GM12801 (cell line): Measurements from ENCODE around the gene BCAS3.

Experiments used
- TF ChIP-seq, protein P1 (sequence below): IDR thresholded peaks from one replicate; pipeline ENCODE4 v1.5.1; 2011; ENCODE audit warnings: control low read depth; ENCODE audit not compliant: insufficient read length; ENCODE audit errors: extremely low read depth

The BCAS3 gene

DNA sequence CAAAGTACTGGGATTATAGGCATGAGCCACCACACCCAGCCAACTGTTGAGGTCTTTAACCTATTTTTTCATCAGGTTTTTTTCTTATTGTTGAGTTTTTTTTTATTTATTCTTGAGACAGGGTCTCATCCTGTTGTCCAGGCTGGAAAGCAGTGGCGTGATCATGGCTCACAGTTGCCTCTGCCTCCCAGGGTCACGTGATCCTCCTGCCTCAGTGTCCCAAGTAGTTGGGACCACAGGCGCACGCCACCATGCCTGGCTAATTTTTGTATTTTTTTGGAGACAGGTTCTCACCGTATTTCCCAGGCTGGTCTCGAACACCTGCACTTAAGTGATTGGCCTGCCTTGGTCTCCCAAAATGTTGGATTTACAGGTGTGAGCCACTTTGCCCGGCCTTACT is 95.9 kb downstream of the BCAS3 start:
- TF ChIP-seq, protein P1, sequence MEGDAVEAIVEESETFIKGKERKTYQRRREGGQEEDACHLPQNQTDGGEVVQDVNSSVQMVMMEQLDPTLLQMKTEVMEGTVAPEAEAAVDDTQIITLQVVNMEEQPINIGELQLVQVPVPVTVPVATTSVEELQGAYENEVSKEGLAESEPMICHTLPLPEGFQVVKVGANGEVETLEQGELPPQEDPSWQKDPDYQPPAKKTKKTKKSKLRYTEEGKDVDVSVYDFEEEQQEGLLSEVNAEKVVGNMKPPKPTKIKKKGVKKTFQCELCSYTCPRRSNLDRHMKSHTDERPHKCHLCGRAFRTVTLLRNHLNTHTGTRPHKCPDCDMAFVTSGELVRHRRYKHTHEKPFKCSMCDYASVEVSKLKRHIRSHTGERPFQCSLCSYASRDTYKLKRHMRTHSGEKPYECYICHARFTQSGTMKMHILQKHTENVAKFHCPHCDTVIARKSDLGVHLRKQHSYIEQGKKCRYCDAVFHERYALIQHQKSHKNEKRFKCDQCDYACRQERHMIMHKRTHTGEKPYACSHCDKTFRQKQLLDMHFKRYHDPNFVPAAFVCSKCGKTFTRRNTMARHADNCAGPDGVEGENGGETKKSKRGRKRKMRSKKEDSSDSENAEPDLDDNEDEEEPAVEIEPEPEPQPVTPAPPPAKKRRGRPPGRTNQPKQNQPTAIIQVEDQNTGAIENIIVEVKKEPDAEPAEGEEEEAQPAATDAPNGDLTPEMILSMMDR, result no peak

DNA sequence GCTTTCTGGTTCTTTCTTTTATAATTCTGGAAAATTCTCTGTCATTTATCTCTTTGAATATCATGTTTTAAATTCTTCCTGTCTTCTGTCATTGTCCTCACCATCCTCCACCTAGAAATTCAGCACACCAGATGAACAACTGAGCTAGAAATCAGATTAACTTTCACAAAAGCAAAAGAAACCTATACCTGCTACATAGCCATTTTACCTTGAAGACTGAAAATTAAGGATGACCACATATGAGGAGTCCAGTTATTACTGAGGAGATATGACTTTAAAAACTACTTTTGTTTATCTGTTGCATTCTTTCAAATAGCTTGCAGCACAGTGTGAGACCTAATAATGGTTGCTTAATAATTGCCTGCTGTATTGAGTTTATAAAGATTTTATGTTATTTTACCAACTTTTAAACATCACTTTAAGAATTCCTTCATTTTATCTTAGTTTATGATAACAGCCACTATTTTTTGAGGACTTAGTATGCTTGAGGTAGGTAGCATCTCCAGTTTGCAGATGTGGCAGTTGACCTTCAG is 104.3 kb downstream of the BCAS3 start:
- TF ChIP-seq, protein P1, result no peak

DNA sequence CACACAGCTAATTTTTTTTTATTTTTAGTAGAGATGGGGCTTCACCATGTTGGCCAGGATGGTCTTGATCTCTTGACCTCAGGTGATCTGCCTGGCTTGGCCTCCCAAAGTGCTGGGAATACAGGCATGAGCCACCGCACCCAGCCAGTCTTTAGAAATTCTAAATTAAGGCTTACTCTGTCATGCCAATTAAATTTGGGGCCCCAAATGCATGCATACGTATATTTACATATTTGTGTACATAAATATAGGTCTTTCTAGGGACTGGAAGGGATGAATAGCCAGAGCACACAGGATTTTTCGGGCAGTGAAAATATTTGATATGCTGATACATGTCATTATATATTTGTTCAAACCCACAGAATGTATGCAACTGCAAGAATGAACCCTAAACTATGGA is 105.1 kb downstream of the BCAS3 start:
- TF ChIP-seq, protein P1, result no peak

DNA sequence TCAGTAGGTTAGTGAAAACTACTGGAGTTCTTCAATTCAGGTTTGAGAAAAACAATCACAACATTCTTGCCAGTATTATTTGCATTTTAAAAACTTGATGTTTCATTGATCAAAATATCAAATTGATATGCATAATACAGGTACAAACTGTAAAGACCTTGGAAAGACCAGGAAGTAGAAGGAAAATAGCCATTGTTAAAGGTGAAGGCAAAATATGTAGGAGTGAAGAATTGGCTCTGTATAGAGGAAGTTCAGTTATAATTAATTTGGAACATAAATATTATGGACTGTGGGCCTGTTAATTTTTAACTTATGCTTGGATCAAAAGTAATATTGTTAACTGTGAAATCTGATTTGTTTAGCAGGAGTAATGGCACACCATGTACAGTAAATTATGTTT is 112.6 kb downstream of the BCAS3 start:
- TF ChIP-seq, protein P1, result no peak

DNA sequence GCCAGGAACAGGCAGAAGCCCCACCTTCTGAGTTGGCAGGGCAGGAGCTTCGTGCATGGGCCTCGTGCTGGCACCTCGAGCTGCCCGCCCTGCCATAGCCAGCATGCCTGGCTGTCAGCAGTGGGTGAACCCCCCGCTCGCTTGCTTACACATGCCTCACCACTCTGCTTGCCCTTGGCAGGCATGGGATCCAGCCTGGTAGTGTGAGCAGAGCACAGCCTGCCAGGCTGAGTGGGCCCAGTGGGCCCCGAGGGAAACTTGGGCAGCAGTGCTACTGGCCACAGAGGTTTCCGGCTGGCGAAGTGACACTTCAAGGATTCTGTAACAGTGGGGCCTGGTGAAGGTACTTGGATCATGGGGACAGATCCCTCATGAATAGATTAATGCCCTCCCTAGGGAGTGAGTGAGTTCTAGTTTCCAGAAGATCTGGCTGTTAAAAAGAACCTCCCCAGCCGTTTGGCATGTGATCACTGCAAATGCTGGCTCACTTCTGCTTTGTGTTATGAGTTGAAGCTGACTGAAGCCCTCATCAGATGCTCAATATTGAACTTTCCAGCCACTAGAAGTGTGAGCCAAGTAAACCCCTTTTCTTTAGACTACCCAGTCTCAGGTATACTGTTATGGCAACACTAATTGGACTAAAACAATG is 114.7 kb downstream of the BCAS3 start:
- TF ChIP-seq, protein P1, result no peak

DNA sequence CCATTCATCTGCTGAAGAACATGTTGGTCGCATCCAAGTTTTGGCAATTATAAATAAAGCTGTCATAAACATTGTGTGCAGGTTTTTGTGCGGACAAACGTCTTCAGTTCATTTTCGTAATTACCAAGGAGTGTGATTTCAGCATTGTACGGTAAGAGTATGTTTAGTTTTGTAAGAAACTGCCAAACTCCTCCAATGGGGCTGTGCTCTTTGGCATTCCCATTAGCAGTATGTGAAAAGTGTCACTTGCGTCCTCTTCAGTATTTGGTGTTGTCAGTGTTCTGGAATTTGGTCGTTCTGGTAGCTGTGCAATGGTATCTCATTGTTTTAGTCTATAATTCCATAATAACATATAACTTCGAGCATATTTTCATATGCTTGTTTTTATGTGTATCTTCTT is 120.9 kb downstream of the BCAS3 start:
- TF ChIP-seq, protein P1, result no peak

DNA sequence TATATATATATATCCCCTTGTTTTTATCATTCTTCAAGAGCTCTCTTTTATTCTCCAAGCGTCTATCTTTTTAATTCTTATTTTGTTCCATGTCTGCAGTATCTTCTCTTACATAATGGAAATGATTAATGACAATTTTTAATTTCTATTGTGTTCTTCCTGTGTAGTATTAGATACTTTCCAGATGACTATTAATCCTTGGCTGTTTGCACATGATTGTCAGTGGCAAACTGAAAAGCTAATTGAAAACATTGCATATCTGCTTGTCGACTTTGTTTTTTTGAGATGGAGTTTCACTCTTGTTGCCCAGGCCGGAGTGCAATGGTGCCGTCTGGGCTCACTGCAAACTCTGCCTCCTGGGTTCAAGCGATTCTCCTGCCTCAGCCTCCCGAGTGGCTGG is 124.7 kb downstream of the BCAS3 start:
- TF ChIP-seq, protein P1, result no peak

DNA sequence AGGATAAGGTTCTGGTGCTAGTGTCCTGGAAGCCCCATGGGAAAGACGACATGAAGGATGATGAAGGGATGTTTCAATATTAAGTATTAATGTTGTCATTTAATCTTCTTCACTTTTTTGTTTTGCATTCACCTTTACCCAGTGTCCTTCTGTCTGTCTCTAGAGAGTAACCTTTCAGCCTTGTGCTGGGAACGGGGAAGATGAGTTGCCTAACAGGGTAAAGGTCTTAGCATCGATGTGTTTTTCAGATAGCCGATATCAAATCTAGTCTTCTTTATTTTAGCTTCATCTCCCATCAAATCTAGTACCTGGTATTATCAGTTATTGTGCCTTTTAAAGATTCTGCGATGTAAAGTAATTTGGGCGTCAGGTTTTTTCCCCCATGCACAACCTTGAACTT is 125.4 kb downstream of the BCAS3 start:
- TF ChIP-seq, protein P1, result no peak
